ENCODE measurements around the gene ABI3.

The ABI3 gene

GRCh38 chr17:49210158-49211029 is at the start of gene ABI3, which contains the start of gene GNGT2:
ABI3 (plus strand) TSS chr17:49210707; CDS start chr17:49210725, 18 bp downstream.
GNGT2 (minus strand) TSS chr17:49210574; CDS start chr17:49207422, 3,152 bp downstream.
- Histone ChIP-seq H3K36me3 (ENCODE audit: insufficient read depth) (no peaks in the 10 kb centered on the region), H3K9ac (no peak within 1 kb of the TSS), H3K4me1 (ENCODE audit: low read depth, poor library complexity, severe bottlenecking) (no peaks in the 10 kb centered on the region), H3K4me3 (IDR thresholded peaks at IDR 0.05; ENCODE audit: insufficient read depth, low read depth, low read length) (no peak within 1 kb of the TSS), H3K4me2 (no peak within 1 kb of the TSS), H4K20me1 (ENCODE audit: insufficient read depth) (no peaks in the 10 kb centered on the region), H3K27me3 (ENCODE audit: insufficient read depth, low read depth) (peaks cover 9% of the 10 kb centered on the region; the same call in 1 of the 2 replicates), H3K79me2 (ENCODE audit: insufficient read depth, low read depth) (no peaks in the 10 kb centered on the region), H2AFZ (ENCODE audit: low read depth) (no peak within 1 kb of the TSS), H3K27ac (no peak within 1 kb of the TSS)
- TF ChIP-seq CTCF (conservative IDR thresholded peaks at IDR 0.05; ENCODE audit: low read depth, low read length), result no peak

- no peak overlapping the region for H3K9ac ChIP-seq
- H3K4me2 ChIP-seq, result no peak overlapping the region
- no peaks in the 10 kb centered on the region for H3K79me2 ChIP-seq (ENCODE audit: insufficient read depth, low read depth)
- no peaks in the 10 kb centered on the region for H4K20me1 ChIP-seq (ENCODE audit: insufficient read depth)
- H3K4me1 ChIP-seq (ENCODE audit: low read depth, poor library complexity, severe bottlenecking), result no peaks in the 10 kb centered on the region
- H3K27me3 ChIP-seq (ENCODE audit: insufficient read depth, low read depth), result no peaks in the 10 kb centered on the region
- no peak overlapping the region for H2AFZ ChIP-seq (ENCODE audit: low read depth)
- no peaks in the 10 kb centered on the region for H3K36me3 ChIP-seq (ENCODE audit: insufficient read depth)
- no peak for TF ChIP-seq CTCF (conservative IDR thresholded peaks at IDR 0.05; ENCODE audit: low read depth, low read length)
- H3K4me3 ChIP-seq (IDR thresholded peaks at IDR 0.05; ENCODE audit: insufficient read depth, low read depth, low read length), result no peak overlapping the region
- H3K27ac ChIP-seq, result no peak overlapping the region
Measured at GRCh38 chr17:49162866-49163265, 47.6 kb upstream of the ABI3 start.

- no peaks in the 10 kb centered on the region for H3K27me3 ChIP-seq (ENCODE audit: insufficient read depth, low read depth)
- H3K9ac ChIP-seq, result no peak overlapping the region
- H3K4me3 ChIP-seq (IDR thresholded peaks at IDR 0.05; ENCODE audit: insufficient read depth, low read depth, low read length), result no peak overlapping the region
- H3K27ac ChIP-seq, result no peak overlapping the region
- H3K36me3 ChIP-seq (ENCODE audit: insufficient read depth), result no peaks in the 10 kb centered on the region
- H2AFZ ChIP-seq (ENCODE audit: low read depth), result no peak overlapping the region
- no peaks in the 10 kb centered on the region for H3K4me1 ChIP-seq (ENCODE audit: low read depth, poor library complexity, severe bottlenecking)
- no peaks in the 10 kb centered on the region for H4K20me1 ChIP-seq (ENCODE audit: insufficient read depth)
- H3K79me2 ChIP-seq (ENCODE audit: insufficient read depth, low read depth), result no peaks in the 10 kb centered on the region
- no peak overlapping the region for H3K4me2 ChIP-seq
- TF ChIP-seq CTCF (conservative IDR thresholded peaks at IDR 0.05; ENCODE audit: low read depth, low read length), result no peak
Measured at GRCh38 chr17:49165143-49165542, 45.4 kb upstream of the ABI3 start.

- TF ChIP-seq CTCF (conservative IDR thresholded peaks at IDR 0.05; ENCODE audit: low read depth, low read length), result no peak
- Histone ChIP-seq H4K20me1 (ENCODE audit: insufficient read depth) (no peaks in the 10 kb centered on the region), H3K9ac (no peak overlapping the region), H3K27ac (no peak overlapping the region), H3K4me3 (IDR thresholded peaks at IDR 0.05; ENCODE audit: insufficient read depth, low read depth, low read length) (no peak overlapping the region), H3K79me2 (ENCODE audit: insufficient read depth, low read depth) (no peaks in the 10 kb centered on the region), H2AFZ (ENCODE audit: low read depth) (no peak overlapping the region), H3K36me3 (ENCODE audit: insufficient read depth) (no peaks in the 10 kb centered on the region), H3K4me2 (no peak overlapping the region), H3K4me1 (ENCODE audit: low read depth, poor library complexity, severe bottlenecking) (no peaks in the 10 kb centered on the region), H3K27me3 (ENCODE audit: insufficient read depth, low read depth) (no peaks in the 10 kb centered on the region)
Measured at GRCh38 chr17:49168706-49169105, 41.8 kb upstream of the ABI3 start.

All from KMS-11 (cell line).